NK-92 (cell line): ENCODE results near the gene RAB9B.

Source experiments
- DNase-seq: peaks from one replicate; lab custom pipeline; 2025; ENCODE audit not compliant: unreplicated experiment; lab: John Stamatoyannopoulos, UW

RAB9B gene

GRCh38 chrX:103773445-103773844 is 58.6 kb downstream of the RAB9B start:
- no peak for DNase-seq
